Stomach smooth muscle (tissue), 2 donors: Measurements from ENCODE around the gene THSD7B.
"Not testable (repeated sequence)": the region's sequence is repeated elsewhere in the genome, so short reads cannot be mapped to it uniquely, and the experiment has no call there.

ENCODE experiments used
- H3K27ac ChIP-seq: one replicate; pipeline ENCODE4 v1.7.0; 2013; ENCODE audit warnings: mild to moderate bottlenecking, low read length, inconsistent platforms
- H3K27me3 ChIP-seq, 2 donors: one replicate each; pipeline ENCODE4 v1.7.0; 2013; ENCODE audit warnings: low read length in 2 of 2; ENCODE audit not compliant: insufficient read depth in 2 of 2, control insufficient read depth in 1 of 2
- H3K36me3 ChIP-seq, 2 donors: one replicate each; pipeline ENCODE4 v1.7.0; 2013; ENCODE audit warnings: low read length in 2 of 2; ENCODE audit not compliant: control insufficient read depth in 2 of 2, insufficient read depth in 2 of 2
- H3K4me1 ChIP-seq: one replicate; pipeline ENCODE4 v1.7.0; 2013; ENCODE audit warnings: low read length; ENCODE audit not compliant: control insufficient read depth, insufficient read depth
- H3K4me3 ChIP-seq, 2 donors: one replicate each; pipeline ENCODE4 v1.7.0; 2013; ENCODE audit warnings: low read length in 2 of 2
- H3K9ac ChIP-seq, 2 donors: one replicate each; pipeline ENCODE4 v1.7.0; 2013; ENCODE audit warnings: low read length in 2 of 2, mild to moderate bottlenecking in 1 of 2
- H3K9me3 ChIP-seq, 2 donors: one replicate each; pipeline ENCODE4 v1.7.0; 2013; ENCODE audit warnings: low read length in 2 of 2; ENCODE audit not compliant: control insufficient read depth in 2 of 2
- donor health status: healthy.
- donor health status: Pancreatic carcinoma.

Gene THSD7B

GRCh38 chr2:137587834-137588233 is 822.5 kb downstream of the THSD7B start:
- not testable (repeated sequence) for H3K27me3 ChIP-seq, H3K36me3 ChIP-seq, H3K4me3 ChIP-seq, H3K27ac ChIP-seq, H3K9me3 ChIP-seq, H3K4me1 ChIP-seq, H3K9ac ChIP-seq

DNA sequence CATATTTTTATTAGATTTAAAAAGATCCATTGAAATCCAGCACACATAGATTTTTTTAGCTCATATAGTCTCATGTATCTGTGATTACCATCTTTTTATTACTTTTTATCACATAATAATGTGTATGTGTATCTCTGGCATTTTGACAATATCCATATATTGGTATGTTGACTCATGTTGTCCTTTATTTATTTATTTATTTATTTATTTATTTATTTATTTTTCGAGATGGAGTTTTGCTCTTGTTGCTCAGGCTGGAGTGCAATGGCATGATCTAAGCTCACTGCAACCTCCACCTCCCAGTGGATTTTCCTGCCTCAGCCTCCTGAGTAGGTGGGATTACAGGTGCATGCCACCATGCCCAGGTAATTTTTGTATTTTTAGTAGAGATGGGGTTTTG is 823.2 kb downstream of the THSD7B start:
- H3K4me3 ChIP-seq, H3K36me3 ChIP-seq, H3K9ac ChIP-seq, H3K27me3 ChIP-seq, H3K9me3 ChIP-seq, H3K4me1 ChIP-seq, H3K27ac ChIP-seq: not testable (repeated sequence)

GRCh38 chr2:137590102-137590501 is 824.8 kb downstream of the THSD7B start:
- H3K4me1 ChIP-seq: no peaks in the 10 kb centered on the region
- no peak overlapping the region for H3K27ac ChIP-seq
- no peak overlapping the region for H3K4me3 ChIP-seq

DNA sequence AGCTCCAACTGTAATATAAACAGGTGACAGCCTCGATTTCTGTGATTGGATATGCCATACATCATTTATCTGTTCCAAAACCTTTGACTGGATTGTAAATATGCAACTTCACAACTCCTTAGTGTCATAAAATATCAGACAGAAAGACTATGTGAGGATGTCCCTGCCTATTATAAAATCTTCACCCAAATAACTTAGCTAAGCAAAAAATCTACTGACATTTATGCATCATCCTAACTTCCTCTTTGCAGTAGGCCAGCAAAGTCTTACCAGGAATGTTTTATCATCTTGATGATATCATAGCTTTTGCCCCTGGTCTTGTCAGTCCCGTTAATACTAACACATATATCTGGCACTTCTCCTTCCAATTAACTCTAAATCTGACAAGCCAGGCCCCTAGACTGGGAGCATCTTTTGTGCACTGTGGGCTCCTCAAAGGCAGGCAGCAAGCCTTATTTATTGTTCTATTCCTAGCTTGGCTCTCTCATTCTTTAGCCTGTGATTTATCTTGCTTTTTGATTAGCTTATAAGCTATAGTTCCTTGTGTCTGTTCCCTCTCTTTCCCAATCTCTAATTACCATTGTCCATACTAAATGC is 842.5 kb downstream of the THSD7B start:
- Histone ChIP-seq H3K27ac (no peak overlapping the region), H3K9ac (no peak overlapping the region), H3K36me3 (no peaks in the 10 kb centered on the region), H3K27me3 (no peaks in the 10 kb centered on the region), H3K4me1 (no peaks in the 10 kb centered on the region), H3K9me3 (no peaks in the 10 kb centered on the region), H3K4me3 (no peak overlapping the region)

More at GRCh38 chr2:137590102-137590501, 824.8 kb downstream of the THSD7B start:
- Histone ChIP-seq H3K27me3 (no peaks in the 10 kb centered on the region), H3K36me3 (no peaks in the 10 kb centered on the region), H3K9ac (no peak overlapping the region), H3K9me3 (no peaks in the 10 kb centered on the region)

DNA sequence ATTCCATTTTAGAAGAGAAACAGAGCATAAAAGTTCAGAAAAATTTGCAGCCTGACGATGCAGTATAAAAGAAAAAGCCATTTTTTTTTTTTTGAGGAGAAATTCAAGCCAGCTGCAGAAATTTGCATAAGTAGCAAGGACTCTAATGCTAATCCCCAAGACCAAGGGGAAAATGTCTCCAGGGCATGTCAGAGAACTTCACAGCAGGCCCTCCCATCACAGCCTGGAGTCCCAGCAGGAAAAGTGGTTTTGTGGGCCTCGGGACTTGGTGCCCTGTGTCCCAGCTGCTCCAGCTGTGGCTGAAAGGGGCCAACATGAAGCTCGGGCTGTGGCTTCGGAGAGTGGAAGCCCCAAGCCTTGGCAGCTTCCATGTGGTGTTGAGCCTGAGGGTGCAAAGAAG is 873.6 kb downstream of the THSD7B start:
- no peaks in the 10 kb centered on the region for H3K36me3 ChIP-seq
- no peaks in the 10 kb centered on the region for H3K4me1 ChIP-seq
- H3K27ac ChIP-seq: no peak overlapping the region
- H3K9ac ChIP-seq: no peak overlapping the region
- no peaks in the 10 kb centered on the region for H3K27me3 ChIP-seq
- no peaks in the 10 kb centered on the region for H3K9me3 ChIP-seq
- H3K4me3 ChIP-seq: no peak overlapping the region

DNA sequence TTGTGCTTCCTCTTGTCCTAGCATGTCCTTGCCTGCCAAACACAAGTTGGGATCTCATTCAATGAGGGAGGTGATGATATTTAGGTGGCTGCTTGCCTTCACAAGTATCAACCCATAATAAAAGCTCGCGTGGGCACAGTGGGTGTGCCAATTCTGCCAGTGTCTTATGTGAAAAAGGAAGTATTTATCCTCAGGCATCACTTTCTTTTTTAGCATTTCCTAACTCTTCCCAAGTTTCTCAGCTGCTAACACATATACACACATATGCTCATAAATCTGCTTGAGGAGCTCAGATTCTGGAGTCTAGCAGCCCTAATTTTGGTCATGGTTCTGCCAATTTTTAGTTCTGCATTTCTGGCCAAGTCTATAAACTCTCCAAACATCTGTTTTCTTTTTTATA is 879.4 kb downstream of the THSD7B start:
- no peaks in the 10 kb centered on the region for H3K9me3 ChIP-seq
- no peaks in the 10 kb centered on the region for H3K4me1 ChIP-seq
- H3K27me3 ChIP-seq: no peaks in the 10 kb centered on the region
- H3K9ac ChIP-seq: no peak overlapping the region
- no peaks in the 10 kb centered on the region for H3K36me3 ChIP-seq
- no peak overlapping the region for H3K27ac ChIP-seq
- H3K4me3 ChIP-seq: no peak overlapping the region

GRCh38 chr2:137654046-137654445 is 888.7 kb downstream of the THSD7B start:
- Histone ChIP-seq H3K36me3 (no peaks in the 10 kb centered on the region), H3K4me3 (no peak overlapping the region), H3K27me3 (no peaks in the 10 kb centered on the region), H3K9ac (no peak overlapping the region), H3K9me3 (no peaks in the 10 kb centered on the region), H3K27ac (no peak overlapping the region), H3K4me1 (no peaks in the 10 kb centered on the region)

DNA sequence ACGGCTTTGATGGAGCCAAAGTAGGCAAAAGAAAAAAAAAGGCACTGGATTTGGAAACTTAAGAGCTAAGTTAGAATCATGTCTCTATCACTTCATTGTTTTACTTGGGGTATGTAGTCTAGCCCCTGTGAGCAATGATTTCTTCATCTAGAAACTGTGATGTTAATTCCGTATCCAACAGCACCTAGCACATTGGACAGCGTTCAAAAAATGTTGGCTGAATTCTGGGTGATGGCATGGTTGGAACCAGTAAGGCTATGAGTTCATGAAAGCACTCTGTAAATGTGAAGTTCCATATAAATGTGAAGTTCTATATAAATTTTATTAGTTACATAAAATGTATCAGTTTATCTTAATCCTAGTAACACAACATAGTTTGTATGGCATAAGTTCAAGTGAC is 890.5 kb downstream of the THSD7B start:
- Histone ChIP-seq H3K9ac (no peak overlapping the region), H3K9me3 (no peaks in the 10 kb centered on the region), H3K4me1 (no peaks in the 10 kb centered on the region), H3K27ac (no peak overlapping the region), H3K27me3 (no peaks in the 10 kb centered on the region), H3K36me3 (no peaks in the 10 kb centered on the region), H3K4me3 (no peak overlapping the region)

GRCh38 chr2:137658433-137658832 is 893.1 kb downstream of the THSD7B start:
- H3K27me3 ChIP-seq: no peaks in the 10 kb centered on the region
- H3K9me3 ChIP-seq: peaks cover 0 to 4% of the 10 kb centered on the region in 2 donors
- H3K27ac ChIP-seq: no peak overlapping the region
- no peak overlapping the region for H3K9ac ChIP-seq
- no peaks in the 10 kb centered on the region for H3K36me3 ChIP-seq
- no peak overlapping the region for H3K4me3 ChIP-seq
- H3K4me1 ChIP-seq: no peaks in the 10 kb centered on the region

GRCh38 chr2:137659616-137660015 is 894.3 kb downstream of the THSD7B start:
- Histone ChIP-seq H3K27me3 (no peaks in the 10 kb centered on the region), H3K4me1 (no peaks in the 10 kb centered on the region), H3K9ac (no peak overlapping the region), H3K4me3 (no peak overlapping the region), H3K27ac (no peak overlapping the region), H3K36me3 (no peaks in the 10 kb centered on the region), H3K9me3 (peaks cover 0 to 4% of the 10 kb centered on the region in 2 donors)

DNA sequence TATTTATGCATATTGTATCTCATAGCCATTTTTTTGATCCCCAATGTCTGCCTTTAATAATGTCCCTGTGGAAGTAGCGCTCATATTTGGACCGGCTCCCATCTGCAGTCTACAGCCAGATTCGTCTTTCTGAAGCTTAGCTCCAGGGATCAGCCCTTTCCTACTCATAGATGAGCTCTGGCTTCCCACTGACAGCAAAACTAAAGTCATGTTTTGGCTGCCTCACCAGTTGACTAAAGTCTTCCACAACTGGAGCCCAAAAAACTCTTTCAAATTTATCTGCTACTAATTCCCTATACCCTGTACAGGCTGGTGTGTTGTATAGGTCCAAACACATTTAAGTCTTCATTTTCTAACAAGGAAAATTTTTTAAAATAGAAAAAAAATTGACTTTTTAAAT is 904.8 kb downstream of the THSD7B start:
- Histone ChIP-seq H3K27me3 (no peaks in the 10 kb centered on the region), H3K9ac (no peak overlapping the region), H3K4me3 (no peak overlapping the region), H3K36me3 (no peaks in the 10 kb centered on the region), H3K9me3 (no peaks in the 10 kb centered on the region), H3K27ac (no peak overlapping the region), H3K4me1 (no peaks in the 10 kb centered on the region)
